GM19351 (cell line): Measurements from ENCODE around the gene DOCK2.

Experiments used
- ATAC-seq: cut with Tn5 transposase; IDR thresholded peaks from one replicate; pipeline ENCODE4 v1.9.1; 2021; ENCODE audit warnings: mild to moderate bottlenecking, moderate library complexity; ENCODE audit not compliant: unreplicated experiment

Gene DOCK2

GRCh38 chr5:169964246-169964645 is 327.2 kb downstream of the DOCK2 start:
- no peak for ATAC-seq

GRCh38 chr5:169970339-169970738 is 333.3 kb downstream of the DOCK2 start:
- peak; percentile 59 for ATAC-seq

GRCh38 chr5:169970911-169971765 is 334.1 kb downstream of the DOCK2 start:
- no peak for ATAC-seq

DNA sequence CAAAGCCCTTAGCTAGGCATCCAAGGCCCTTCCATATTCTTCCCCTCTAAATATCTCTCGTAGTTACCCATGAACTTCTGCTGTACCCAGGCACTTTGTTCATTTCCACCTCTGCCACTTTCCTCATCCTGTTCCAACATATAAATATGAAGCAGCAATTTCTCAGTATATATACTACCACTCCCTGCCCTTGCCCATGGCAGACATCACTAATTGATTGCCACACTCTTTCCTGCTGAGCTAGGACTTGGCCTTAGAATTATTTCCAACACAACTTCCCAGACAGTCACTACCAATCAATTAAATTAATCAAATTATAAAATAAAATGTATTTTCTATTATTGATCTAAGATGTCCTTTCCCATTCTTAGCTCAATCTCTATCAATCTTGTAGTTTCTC is 334.7 kb downstream of the DOCK2 start:
- ATAC-seq: no peak

GRCh38 chr5:169973056-169973455 is 336.0 kb downstream of the DOCK2 start:
- ATAC-seq: no peak

GRCh38 chr5:169974121-169974770 is 337.2 kb downstream of the DOCK2 start:
- ATAC-seq: no peak

DNA sequence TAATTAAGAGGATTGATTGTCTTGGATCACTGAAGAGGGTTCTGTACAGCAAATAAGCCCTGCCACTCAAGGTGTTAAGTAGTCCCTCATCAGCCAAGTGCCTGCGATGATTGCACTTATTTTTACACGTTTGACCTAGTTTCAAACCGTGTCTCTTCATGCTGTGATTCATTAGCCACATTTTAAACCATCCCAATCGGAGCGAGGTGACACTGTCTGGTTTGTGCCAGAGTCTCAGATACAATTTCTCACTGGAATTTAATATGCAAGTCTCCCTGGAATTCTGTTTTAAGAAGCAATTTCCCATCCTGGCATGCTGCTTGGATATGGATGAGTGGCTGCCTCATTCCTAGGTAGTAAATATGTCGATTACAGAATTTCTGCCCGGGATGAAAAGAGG is 341.6 kb downstream of the DOCK2 start:
- no peak for ATAC-seq

DNA sequence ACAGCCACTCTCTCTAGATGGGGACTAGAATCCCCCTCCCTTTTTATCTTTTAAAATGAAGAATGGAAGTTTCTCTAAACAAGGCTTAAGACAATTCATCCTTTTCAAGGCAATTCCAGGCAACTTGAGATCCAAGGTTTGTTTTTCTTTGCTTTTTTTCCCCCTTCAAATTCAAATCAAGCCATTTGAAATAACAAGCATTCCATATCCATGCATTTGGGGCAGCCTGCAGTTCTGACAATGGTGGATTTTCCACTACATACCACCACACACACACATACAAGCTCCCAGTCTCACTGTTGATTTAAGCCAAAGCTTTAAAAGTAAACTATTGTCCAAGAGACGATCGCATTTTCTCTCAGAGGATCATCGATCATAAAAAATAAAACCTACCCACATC is 342.8 kb downstream of the DOCK2 start:
- no peak for ATAC-seq

DNA sequence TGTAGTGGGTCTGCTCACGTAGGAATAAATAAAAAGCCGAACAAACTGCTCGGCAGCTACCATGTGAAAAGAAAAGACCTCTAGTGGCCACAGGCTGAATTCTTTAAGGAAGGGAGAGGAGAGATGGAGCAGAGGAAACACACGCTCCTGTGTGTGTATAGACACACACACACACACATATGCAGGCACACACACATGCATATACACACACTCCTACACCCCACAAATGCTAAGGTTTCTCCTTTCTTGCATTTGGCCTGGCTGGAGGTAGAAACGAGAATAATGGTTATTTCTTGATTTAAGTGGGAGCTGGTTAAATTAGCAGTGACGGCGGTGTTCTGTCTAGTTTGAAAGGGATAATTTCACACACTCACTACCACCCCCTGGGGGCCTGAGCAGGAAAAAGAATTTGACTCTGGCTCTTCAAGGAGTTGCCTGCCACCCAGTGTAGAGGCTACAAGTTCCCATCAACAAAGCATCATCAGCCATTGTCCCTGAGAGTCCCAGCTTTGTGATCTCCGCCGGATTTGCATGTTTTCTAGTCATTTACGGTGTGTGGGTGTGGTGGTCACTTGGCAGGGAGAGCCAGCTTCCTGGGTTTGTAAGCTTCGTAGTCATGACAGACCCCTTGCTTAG is 343.5 kb downstream of the DOCK2 start, which contains the start of gene INSYN2B:
Gene INSYN2B, minus strand, starts transcription at position 78 of the 636 bp plus-strand sequence. CDS start 96,597 bp downstream, outside the sequence.
- ATAC-seq: peak; percentile 65

GRCh38 chr5:169988206-169988605 is 351.1 kb downstream of the DOCK2 start:
- no peak for ATAC-seq

DNA sequence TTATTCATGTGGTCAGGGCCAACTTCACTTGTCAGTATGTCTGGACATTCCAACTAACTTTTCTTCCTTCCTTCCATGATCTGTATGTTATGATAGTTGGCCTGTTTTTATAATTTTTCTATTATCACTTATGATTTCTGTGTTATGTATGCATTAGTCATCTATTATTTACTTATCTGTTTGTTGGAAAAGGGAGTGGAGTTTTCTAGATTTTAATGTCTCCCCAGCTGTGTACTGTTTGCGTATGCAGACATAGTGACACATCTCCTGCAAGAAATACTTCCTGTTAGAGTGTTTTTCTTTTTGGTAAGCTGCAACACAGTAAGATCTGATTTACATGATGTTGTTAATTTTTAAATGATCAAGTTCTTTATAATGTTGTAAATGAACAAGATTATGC is 351.9 kb downstream of the DOCK2 start:
- no peak for ATAC-seq

- ATAC-seq: no peak
These were observed 352.3 kb downstream of the DOCK2 start for GRCh38 chr5:169989365-169989764.

DNA sequence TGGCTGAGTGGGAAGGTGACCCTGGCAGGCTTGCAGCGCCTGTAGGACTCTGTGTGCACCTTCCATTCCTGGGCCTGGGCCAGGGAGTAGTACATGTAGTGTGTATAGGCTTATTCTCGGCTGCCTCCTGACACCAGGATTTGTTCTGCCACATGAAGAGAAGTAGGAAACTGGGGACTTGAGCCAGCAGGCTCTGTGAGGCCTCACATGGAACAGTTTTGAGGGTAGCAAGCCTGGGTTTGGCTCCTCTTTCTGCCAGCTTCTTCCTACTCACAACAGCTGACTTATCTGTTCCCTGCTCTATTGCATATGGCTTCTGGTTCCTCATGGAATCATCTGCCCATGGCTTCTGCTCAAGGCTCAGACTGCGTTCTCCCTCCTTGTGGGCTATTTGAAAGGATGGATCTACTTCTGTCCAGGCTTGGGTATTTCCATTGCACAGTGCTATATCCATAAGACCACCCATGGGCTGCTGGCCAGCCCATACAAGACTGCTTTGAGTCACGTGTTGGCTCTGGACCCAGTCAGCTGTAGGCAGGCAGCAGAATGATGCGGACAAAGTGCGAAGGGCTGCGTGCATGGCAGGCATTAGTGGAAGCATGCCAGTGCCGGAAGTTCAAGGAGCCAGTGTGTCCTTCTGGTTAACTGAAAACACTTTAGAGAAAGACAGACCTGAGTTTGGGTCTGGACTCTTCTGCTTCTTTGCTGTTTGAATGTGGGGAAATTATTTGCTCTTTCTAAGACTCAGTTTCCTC is 354.2 kb downstream of the DOCK2 start:
- ATAC-seq: no peak

DNA sequence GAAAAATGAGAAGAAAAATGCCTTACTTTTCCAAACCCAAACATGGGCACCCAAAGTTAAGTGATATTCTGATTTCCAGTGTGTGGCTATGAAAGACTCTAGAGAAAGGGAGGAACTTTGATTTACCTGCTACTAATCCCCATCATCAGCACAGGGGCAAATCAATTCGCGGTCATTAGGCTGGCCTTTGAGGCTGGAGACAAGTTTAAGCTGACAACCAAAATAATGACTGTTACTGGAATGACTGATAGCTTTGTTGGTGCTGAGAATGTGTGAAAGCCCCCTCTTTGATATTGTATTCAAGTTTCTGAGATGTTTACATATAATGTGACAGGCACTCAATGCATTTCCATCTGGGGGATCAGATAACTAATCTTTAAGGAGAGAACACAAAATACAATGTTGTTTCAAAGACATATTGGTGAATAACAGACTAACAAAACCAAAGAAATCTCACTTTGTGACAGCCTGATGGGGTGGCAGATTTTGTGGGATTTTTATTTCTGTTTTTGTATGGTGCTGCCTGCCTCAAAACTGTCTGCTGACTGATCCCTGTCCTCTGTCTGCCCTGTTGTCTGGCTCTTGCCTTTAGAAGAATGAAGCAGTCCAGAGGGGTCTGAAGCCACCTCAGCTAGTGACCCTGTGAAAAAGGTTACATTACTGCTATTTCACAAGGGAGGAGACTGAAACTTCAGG is 355.9 kb downstream of the DOCK2 start:
- no peak for ATAC-seq

GRCh38 chr5:169993485-169993790 is 356.4 kb downstream of the DOCK2 start:
- ATAC-seq: no peak

- no peak for ATAC-seq
These were observed 360.7 kb downstream of the DOCK2 start for GRCh38 chr5:169997798-169998197.

DNA sequence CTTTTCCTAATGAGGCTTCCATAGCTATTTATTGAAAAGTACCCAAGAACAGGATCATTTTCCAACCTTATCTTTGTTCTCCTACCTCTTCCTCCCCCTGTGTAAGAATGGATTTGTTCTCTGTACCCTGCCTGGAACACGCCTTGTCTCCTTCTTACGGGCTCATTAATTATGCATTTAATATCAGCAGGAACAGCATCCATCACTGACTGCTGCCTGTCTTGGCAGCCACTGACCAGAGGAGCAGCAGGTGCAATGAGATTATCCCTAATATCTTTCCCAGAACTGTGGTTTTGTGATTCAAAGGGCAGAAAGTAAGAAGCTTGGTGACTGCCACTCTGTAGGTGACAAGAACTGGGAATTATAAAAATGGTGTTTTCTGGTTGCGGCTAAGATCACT is 362.5 kb downstream of the DOCK2 start:
- ATAC-seq: no peak

- no peak for ATAC-seq
These were observed 363.1 kb downstream of the DOCK2 start for GRCh38 chr5:170000155-170000554.

DNA sequence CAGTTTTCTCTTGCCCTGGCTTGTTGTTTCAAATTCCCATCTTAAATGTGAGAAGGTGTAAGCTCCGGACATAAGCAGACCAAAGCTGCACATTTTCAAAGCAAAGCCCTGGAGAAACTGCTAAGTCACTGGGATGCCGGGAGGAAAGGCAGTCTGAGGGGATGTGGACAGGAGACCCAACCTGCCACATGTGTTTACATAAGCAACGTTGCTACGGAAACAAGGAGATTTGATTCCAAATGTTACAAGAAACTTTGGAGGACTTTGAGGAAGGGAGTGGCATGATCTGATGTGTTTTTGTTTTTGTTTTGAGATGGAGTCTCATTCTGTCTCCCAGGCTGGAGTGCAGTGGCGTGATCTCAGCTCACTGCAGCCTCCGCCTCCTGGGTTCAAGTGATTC is 368.9 kb downstream of the DOCK2 start:
- ATAC-seq: no peak

- ATAC-seq: no peak
These were observed 371.3 kb downstream of the DOCK2 start for GRCh38 chr5:170008376-170008775.

DNA sequence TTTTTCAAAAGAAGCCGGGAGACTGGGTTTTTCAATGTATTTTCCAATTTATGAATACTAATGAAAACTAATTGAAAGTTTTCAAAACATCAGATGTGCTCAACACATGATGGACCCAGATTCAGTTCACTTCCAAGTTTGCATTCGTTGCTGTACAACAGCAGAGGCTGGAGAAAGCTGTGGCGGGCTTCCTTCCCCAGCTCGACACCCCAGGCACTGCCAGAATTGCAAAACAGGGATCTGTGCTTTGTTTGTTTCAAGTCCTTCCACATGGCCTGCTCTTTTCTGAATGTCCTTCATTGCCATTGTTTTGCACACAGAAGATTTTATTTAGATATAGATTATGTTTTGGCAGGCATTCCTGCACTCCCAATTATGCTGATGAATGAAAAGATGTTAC is 373.5 kb downstream of the DOCK2 start:
- ATAC-seq: no peak
